PC-9 (cell line): ENCODE data around the gene C5orf15. TPM values are rescaled to one million over a fixed set of nuclear protein-coding genes. Genes with fewer than 3 reads are reported as not detected.

Experiments
- BruUV-seq: library from RNA; stranded (reverse); fragments of 400-500 nt; replicated peaks from 2 replicates; lab custom pipeline; 2021; lab: Mats Ljungman, UMichigan
- CTCF ChIA-PET: fragments of 300-600 bp; sonication (Branson Sonifier 250); formaldehyde crosslinking; loops from one replicate; lab custom pipeline; 2022; ENCODE audit warnings: antibody characterized with exemption; lab: Charles Lee
- POLR2A ChIA-PET: fragments of 300-600 bp; sonication (Branson Sonifier 250); formaldehyde crosslinking; loops from one replicate; lab custom pipeline; 2022; ENCODE audit warnings: antibody characterized with exemption; ENCODE audit not compliant: unreplicated experiment; lab: Charles Lee
- DNase-seq, 2 experiments: peaks; one replicate each; pipeline versions ENCODE4 v3.0.0 to v3.0.0-alpha.2; 2015 to 2022; ENCODE audit warnings: mixed read lengths in 1 of 2
- H2AFZ ChIP-seq: fragments of 200-600 bp; sonication (generic); 2 replicates; pipeline ENCODE4 v1.8.1; 2017; ENCODE audit warnings: antibody characterized with exemption
- H3F3A ChIP-seq: fragments of 200-600 bp; sonication (generic); 2 replicates; pipeline ENCODE4 v1.8.1; 2017; ENCODE audit warnings: antibody characterized with exemption, mild to moderate bottlenecking, low read depth; ENCODE audit not compliant: insufficient read depth
- H3K27ac ChIP-seq: fragments of 200-600 bp; sonication (generic); 2 replicates; pipeline ENCODE4 v1.6.1; 2016; ENCODE audit warnings: mixed run types
- H3K27me3 ChIP-seq: fragments of 200-600 bp; sonication (generic); 2 replicates; pipeline ENCODE4 v1.6.1; 2016; ENCODE audit warnings: low read depth, mixed run types; ENCODE audit not compliant: insufficient read depth
- H3K36me3 ChIP-seq: fragments of 200-600 bp; sonication (generic); 2 replicates; pipeline ENCODE4 v1.6.1; 2016; ENCODE audit warnings: low read depth, mixed run types
- H3K4me1 ChIP-seq: fragments of 200-600 bp; sonication (generic); replicated peaks from 2 replicates; pipeline ENCODE4 v1.6.1; 2016; ENCODE audit warnings: mixed run types; ENCODE audit not compliant: insufficient read depth
- H3K4me2 ChIP-seq: fragments of 200-600 bp; sonication (generic); 2 replicates; pipeline ENCODE4 v1.6.1; 2017; ENCODE audit warnings: mixed run types
- H3K4me3 ChIP-seq: fragments of 200-600 bp; sonication (generic); 2 replicates; pipeline ENCODE4 v1.6.1; 2016; ENCODE audit warnings: mixed run types
- H3K79me2 ChIP-seq: fragments of 200-600 bp; sonication (generic); 2 replicates; pipeline ENCODE4 v1.6.1; 2017; ENCODE audit warnings: low read depth, mixed run types
- H3K9me2 ChIP-seq: fragments of 200-600 bp; sonication (generic); 2 replicates; pipeline ENCODE4 v1.8.1; 2017; ENCODE audit warnings: mild to moderate bottlenecking; ENCODE audit not compliant: insufficient read depth
- H3K9me3 ChIP-seq: fragments of 200-600 bp; sonication (generic); 2 replicates; pipeline ENCODE4 v1.8.1; 2016; ENCODE audit warnings: low read depth; ENCODE audit not compliant: insufficient read depth
- H4K20me1 ChIP-seq: fragments of 200-600 bp; sonication (generic); 2 replicates; pipeline ENCODE4 v1.8.1; 2017; ENCODE audit not compliant: insufficient read depth
- CTCF ChIP-seq: fragments of 200-600 bp; sonication (generic); conservative IDR thresholded peaks from 2 replicates; pipeline ENCODE4 v1.6.1; 2017; ENCODE audit warnings: mixed run types, antibody characterized with exemption, mild to moderate bottlenecking, moderate library complexity
- EZH2 ChIP-seq: fragments of 200-600 bp; sonication (generic); IDR thresholded peaks from 2 replicates; pipeline ENCODE4 v1.8.0; 2017; ENCODE audit warnings: antibody characterized with exemption, low read depth
- intact Hi-C: fragments of 100-400 bp; cut with micrococcal nuclease; formaldehyde crosslinking; loops from one replicate; pipeline ENCODE4 v1.10.0; 2022; ENCODE audit not compliant: unreplicated experiment
- total RNA-seq: library from RNA; stranded (reverse); gene quantifications from 2 replicates; pipeline ENCODE4 v1.2.3, GENCODE V29; 2021

The C5orf15 gene
- total RNA-seq, 1 experiment from 2014 or later, result 45.0 TPM

GRCh38 chr5:133927300-133928180 lies 40.9 kb downstream of the C5orf15 start:
- no TSS peak for BruUV-seq
- Histone ChIP-seq H3K4me2 (peak overlapping the region; percentile 8; the same call in 1 of the 2 replicates), H3K9me3 (no peaks in the 10 kb centered on the region), H4K20me1 (no peaks in the 10 kb centered on the region), H3K27me3 (no peaks in the 10 kb centered on the region), H3K36me3 (no peaks in the 10 kb centered on the region), H3K27ac (peak overlapping the region; percentile 9; the same call in 1 of the 2 replicates), H3F3A (no peaks in the 10 kb centered on the region; the same call in 1 of the 2 replicates), H2AFZ (no peak overlapping the region), H3K4me3 (no peak overlapping the region), H3K79me2 (no peaks in the 10 kb centered on the region), H3K4me1 (peaks cover 44% of the 10 kb centered on the region), H3K9me2 (no peaks in the 10 kb centered on the region)
- intact Hi-C loops, result no loop called here
- no peak for DNase-seq
- ChIA-PET POLR2A (no interaction called here), CTCF (no interaction called here)
- TF ChIP-seq EZH2 (no peak), CTCF (no peak)

GRCh38 chr5:133926489-133927299 lies 41.7 kb downstream of the C5orf15 start:
- TF ChIP-seq CTCF (no peak), EZH2 (no peak)
- Histone ChIP-seq H3K4me1 (peaks cover 51% of the 10 kb centered on the region), H3K4me2 (peak overlapping the region; percentile 12; the same call in 1 of the 2 replicates), H3K27me3 (no peaks in the 10 kb centered on the region), H4K20me1 (no peaks in the 10 kb centered on the region), H3K9me2 (no peaks in the 10 kb centered on the region), H3K4me3 (no peak overlapping the region), H3K36me3 (no peaks in the 10 kb centered on the region), H3K79me2 (no peaks in the 10 kb centered on the region), H3F3A (no peaks in the 10 kb centered on the region; the same call in 1 of the 2 replicates), H2AFZ (0 out of 2 replicates have a peak overlapping the region, but pooled peaks have one; percentile 44), H3K9me3 (no peaks in the 10 kb centered on the region), H3K27ac (peak overlapping the region; percentile 59)
- intact Hi-C loops, result no loop called here
- ChIA-PET POLR2A (no interaction called here), CTCF (no interaction called here)
- BruUV-seq, result no TSS peak
- no peak for DNase-seq

GRCh38 chr5:133925866-133926488 lies 42.4 kb downstream of the C5orf15 start:
- Histone ChIP-seq H3K27ac (peak overlapping the region; percentile 59), H3K4me1 (peaks cover 52% of the 10 kb centered on the region), H3F3A (no peaks in the 10 kb centered on the region; the same call in 1 of the 2 replicates), H3K27me3 (no peaks in the 10 kb centered on the region), H3K36me3 (no peaks in the 10 kb centered on the region), H3K4me3 (no peak overlapping the region), H3K9me3 (no peaks in the 10 kb centered on the region), H3K79me2 (no peaks in the 10 kb centered on the region), H3K4me2 (peak overlapping the region; percentile 38), H2AFZ (peak overlapping the region; percentile 44; the same call in 1 of the 2 replicates), H3K9me2 (no peaks in the 10 kb centered on the region), H4K20me1 (no peaks in the 10 kb centered on the region)
- POLR2A ChIA-PET, result interaction anchor here (0.6 kb wide), 1 partner anchor 40 kb away, joined by 3 read pairs; no protein-coding TSS in a partner anchor
- intact Hi-C loops, result no loop called here
- TF ChIP-seq EZH2 (no peak), CTCF (no peak)
- no TSS peak for BruUV-seq
- CTCF ChIA-PET, result no interaction called here
- peak; percentile 17 to 89 for DNase-seq
